Esophagus squamous epithelium (tissue), 5 donors: ENCODE results near the gene TSPAN4. TPM values are rescaled to one million over a fixed set of nuclear protein-coding genes. Genes with fewer than 3 reads are reported as not detected.

Source experiments
- DNase-seq: peaks from one replicate; lab custom pipeline; 2025; lab: John Stamatoyannopoulos, UW
- H3K27ac ChIP-seq, 4 donors: fragments of 200-600 bp; sonication (generic); one replicate each; pipeline ENCODE4 v1.5.1; 2016 to 2019; ENCODE audit warnings: mild to moderate bottlenecking in 1 of 4
- H3K27me3 ChIP-seq, 4 donors: fragments of 200-600 bp; sonication (generic); 1 replicate in 3 of 4; 2 replicates in 1 of 4; pipeline versions ENCODE4 v1.5.1 to v1.6.0; 2017 to 2021; ENCODE audit warnings: antibody characterized with exemption in 1 of 4
- H3K36me3 ChIP-seq, 3 donors: fragments of 200-600 bp; sonication (generic); one replicate each; pipeline ENCODE4 v1.5.1; 2016 to 2019
- H3K4me1 ChIP-seq, 3 donors: fragments of 200-600 bp; sonication (generic); one replicate each; pipeline ENCODE4 v1.5.1; 2017 to 2019
- H3K4me3 ChIP-seq, 4 donors: fragments of 200-600 bp; sonication (generic); 1 replicate in 3 of 4; 2 replicates in 1 of 4; pipeline ENCODE4 v1.5.1; 2016 to 2019; ENCODE audit warnings: mild to moderate bottlenecking in 2 of 4, moderate library complexity in 1 of 4
- H3K9me3 ChIP-seq, 3 donors: fragments of 200-600 bp; sonication (generic); one replicate each; pipeline ENCODE4 v1.5.1; 2016 to 2019
- CTCF ChIP-seq, 6 experiments: fragments of 450-650 bp in 4 of 6; fragments of 200-600 bp in 2 of 6; sonication (generic) in 2 of 6; IDR thresholded peaks; one replicate each; pipeline ENCODE4 v1.5.1; 2016 to 2019; ENCODE audit warnings: antibody characterized with exemption in 6 of 6, mild to moderate bottlenecking in 4 of 6, moderate library complexity in 4 of 6
- POLR2A ChIP-seq, 4 donors: fragments of 450-650 bp; IDR thresholded peaks; one replicate each; pipeline ENCODE4 v1.6.1; 2017; ENCODE audit warnings: antibody characterized with exemption in 4 of 4, mild to moderate bottlenecking in 4 of 4, moderate library complexity in 3 of 4
- WGBS, 2 donors: methylation state at CpG; one replicate each; pipeline ENCODE4 v1.1.5; 2018; 5-methylcytosine and 5-hydroxymethylcytosine counted together
- intact Hi-C: fragments of 100-400 bp; cut with DNase I; formaldehyde crosslinking; loops from one replicate; pipeline ENCODE4 v1.15.0; 2022
- total RNA-seq, 4 donors: library from RNA; depleted of rRNA; stranded (reverse); fragments of >200 nt; gene quantifications; one replicate each; pipeline ENCODE4 v1.1.0, GENCODE V29; 2016
- donor health status: DM: yes; HTN: yes; CAD: no.

TSPAN4 gene
- total RNA-seq, 4 donors from 2014 or later = 6.8 to 59.7 (median 19.0) TPM

- no peaks in the 10 kb centered on the region for H3K9me3 ChIP-seq
- no peaks in the 10 kb centered on the region for H3K27me3 ChIP-seq
- WGBS, 2 donors = 85 to 88% methylated on average over 15 to 16 of the region's 27 CpGs
- H3K27ac ChIP-seq = no peak overlapping the region
- no peak overlapping the region for H3K4me3 ChIP-seq
- no peak for DNase-seq
- intact Hi-C loops = no loop called here
- H3K36me3 ChIP-seq = peaks cover 0 to 9% (median 7%) of the 10 kb centered on the region in 3 donors
- no peak for TF ChIP-seq CTCF (IDR thresholded peaks at IDR 0.05)
- TF ChIP-seq POLR2A (IDR thresholded peaks at IDR 0.05) = no peak
- peaks cover 11 to 51% (median 11%) of the 10 kb centered on the region in 3 donors for H3K4me1 ChIP-seq
Observed at GRCh38 chr11:858053-858761, 15.6 kb downstream of the TSPAN4 start.

- Histone ChIP-seq H3K27ac (no peak overlapping the region), H3K4me1 (peaks cover 11 to 51% (median 11%) of the 10 kb centered on the region in 3 donors), H3K36me3 (peaks cover 0 to 16% (median 7%) of the 10 kb centered on the region in 3 donors), H3K27me3 (no peaks in the 10 kb centered on the region), H3K9me3 (no peaks in the 10 kb centered on the region), H3K4me3 (no peak overlapping the region)
- TF ChIP-seq CTCF (IDR thresholded peaks at IDR 0.05) = no peak
- no peak for TF ChIP-seq POLR2A (IDR thresholded peaks at IDR 0.05)
- WGBS, 2 donors = 74 to 81% methylated on average over 12 to 13 of the region's 37 CpGs
- DNase-seq = no peak
- intact Hi-C loops = no loop called here
Observed at GRCh38 chr11:858762-859339, 16.2 kb downstream of the TSPAN4 start.

DNA sequence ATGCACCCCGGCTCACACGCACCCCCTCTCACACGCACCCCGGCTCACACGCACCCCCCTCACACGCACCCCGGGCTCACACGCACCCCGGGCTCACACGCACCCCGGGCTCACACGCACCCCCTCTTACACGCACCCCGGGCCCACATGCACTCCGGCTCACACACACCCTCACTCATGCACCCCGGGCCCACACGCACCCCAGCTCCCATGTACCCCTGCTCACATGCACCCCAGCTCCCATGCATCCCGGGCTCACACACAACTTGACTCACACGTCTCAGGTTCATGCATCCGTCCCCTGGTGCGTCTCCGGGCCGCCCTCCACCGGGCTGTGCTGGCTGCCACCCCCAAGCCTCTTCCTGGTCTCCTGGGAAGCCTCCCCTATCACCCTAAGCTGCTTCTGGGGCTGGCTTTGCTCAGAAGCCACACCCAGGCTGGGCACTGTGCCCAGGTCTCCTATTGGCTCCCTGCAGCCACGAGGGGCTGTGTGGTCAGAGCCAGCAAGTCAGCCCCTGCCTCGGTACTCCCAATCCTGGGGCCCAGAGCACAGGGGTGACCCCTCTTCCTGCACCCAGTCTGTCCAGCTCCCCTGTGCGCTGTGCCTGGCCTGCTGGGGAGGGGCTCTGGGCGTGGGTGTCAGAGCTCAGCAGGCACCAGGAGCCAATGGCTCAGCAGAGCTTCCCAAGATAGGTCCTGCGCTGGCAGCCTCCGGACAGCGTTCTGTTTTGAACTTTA lies 16.9 kb downstream of the TSPAN4 start:
- TF ChIP-seq CTCF (IDR thresholded peaks at IDR 0.05) = no peak
- no peak for TF ChIP-seq POLR2A (IDR thresholded peaks at IDR 0.05)
- intact Hi-C loops = no loop called here
- H3K27me3 ChIP-seq = no peaks in the 10 kb centered on the region
- DNase-seq = no peak
- WGBS, 2 donors = 41 to 89% methylated on average over 6 to 7 of the region's 31 CpGs
- peak overlapping the region in 1 of 4 donors; percentile 39 for H3K27ac ChIP-seq
- H3K4me3 ChIP-seq = peak overlapping the region in 2 of 4 donors; percentile 11 to 31
- H3K9me3 ChIP-seq = no peaks in the 10 kb centered on the region
- H3K4me1 ChIP-seq = peaks cover 11 to 51% (median 11%) of the 10 kb centered on the region in 3 donors
- H3K36me3 ChIP-seq = peaks cover 0 to 23% (median 7%) of the 10 kb centered on the region in 3 donors

DNA sequence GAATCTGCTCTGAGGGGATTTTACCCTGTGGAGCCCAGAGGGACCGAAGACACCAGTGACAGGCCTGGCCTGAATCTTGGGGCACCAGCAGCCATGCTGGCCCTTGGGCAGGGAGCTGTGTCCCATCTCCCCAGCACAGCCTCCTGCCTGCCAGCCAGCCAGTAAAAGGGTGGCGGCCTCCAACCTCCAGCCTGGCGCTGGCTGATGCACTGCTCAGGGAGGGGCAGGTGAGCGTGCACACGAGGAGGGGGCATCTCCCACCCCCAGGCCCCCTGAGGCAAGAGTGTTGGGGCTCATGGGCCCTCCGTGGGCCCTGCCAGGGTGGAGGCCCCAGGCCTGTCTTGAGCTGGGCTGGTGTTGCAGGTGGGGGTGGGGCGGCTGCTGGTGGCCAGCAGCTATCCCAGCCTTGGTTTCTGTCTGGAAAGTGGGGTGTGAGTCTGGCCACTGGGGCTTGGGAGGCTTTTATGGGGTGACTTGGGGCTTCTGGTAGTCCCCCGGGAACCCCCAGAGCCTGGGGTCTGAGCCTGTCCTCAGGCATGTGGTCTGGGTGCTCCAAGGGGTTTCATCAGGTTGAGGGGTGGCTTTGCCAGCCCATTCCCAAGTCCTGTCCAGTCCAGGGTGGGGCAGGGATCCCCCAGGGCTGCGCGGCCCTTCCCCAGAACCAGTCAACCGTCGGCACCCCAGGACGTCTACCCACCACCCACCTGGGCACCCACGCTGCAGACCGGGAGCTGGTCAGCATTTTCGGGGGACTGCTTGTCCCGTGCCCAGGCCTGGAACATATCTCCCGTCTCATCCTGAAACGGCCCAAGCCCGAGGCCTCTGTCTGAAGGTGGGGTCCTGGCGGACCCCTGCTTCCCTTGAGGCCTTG lies 17.8 kb downstream of the TSPAN4 start:
- Histone ChIP-seq H3K27ac (peak overlapping the region in 1 of 4 donors; percentile 39), H3K4me3 (no peak overlapping the region), H3K4me1 (peaks cover 11 to 51% (median 11%) of the 10 kb centered on the region in 3 donors), H3K27me3 (no peaks in the 10 kb centered on the region), H3K36me3 (peaks cover 0 to 32% (median 7%) of the 10 kb centered on the region in 3 donors), H3K9me3 (no peaks in the 10 kb centered on the region)
- DNase-seq = no peak
- intact Hi-C loops = no loop called here
- TF ChIP-seq CTCF (IDR thresholded peaks at IDR 0.05) (no peak), POLR2A (IDR thresholded peaks at IDR 0.05) (no peak)
- WGBS, 2 donors = 72% methylated on average over 8 of the region's 21 CpGs; no CpG with 5 or more reads in 1 of the 2 donors
